LNCaP clone FGC (cell line): ENCODE data around the gene ERBB2.

Experiments
- DNase-seq: peaks from one replicate; pipeline ENCODE4 v3.0.0-alpha.2; 2011; ENCODE audit warnings: low read depth
- H3K4me3 ChIP-seq: 2 replicates; pipeline ENCODE4 v1.5.1; 2011; ENCODE audit warnings: mild to moderate bottlenecking, low read depth, low read length, control low read depth
- TF ChIP-seq, protein P1 (sequence below): IDR thresholded peaks from 2 replicates; pipeline ENCODE4 v1.5.1; 2012; ENCODE audit warnings: mild to moderate bottlenecking; ENCODE audit not compliant: control insufficient read depth, insufficient read depth; ENCODE audit errors: extremely low read depth

The ERBB2 gene

GRCh38 chr17:39655105-39655504 is 44.8 kb upstream of the ERBB2 start:
- DNase-seq = no peak
- H3K4me3 ChIP-seq = no peak overlapping the region
- TF ChIP-seq, protein P1, sequence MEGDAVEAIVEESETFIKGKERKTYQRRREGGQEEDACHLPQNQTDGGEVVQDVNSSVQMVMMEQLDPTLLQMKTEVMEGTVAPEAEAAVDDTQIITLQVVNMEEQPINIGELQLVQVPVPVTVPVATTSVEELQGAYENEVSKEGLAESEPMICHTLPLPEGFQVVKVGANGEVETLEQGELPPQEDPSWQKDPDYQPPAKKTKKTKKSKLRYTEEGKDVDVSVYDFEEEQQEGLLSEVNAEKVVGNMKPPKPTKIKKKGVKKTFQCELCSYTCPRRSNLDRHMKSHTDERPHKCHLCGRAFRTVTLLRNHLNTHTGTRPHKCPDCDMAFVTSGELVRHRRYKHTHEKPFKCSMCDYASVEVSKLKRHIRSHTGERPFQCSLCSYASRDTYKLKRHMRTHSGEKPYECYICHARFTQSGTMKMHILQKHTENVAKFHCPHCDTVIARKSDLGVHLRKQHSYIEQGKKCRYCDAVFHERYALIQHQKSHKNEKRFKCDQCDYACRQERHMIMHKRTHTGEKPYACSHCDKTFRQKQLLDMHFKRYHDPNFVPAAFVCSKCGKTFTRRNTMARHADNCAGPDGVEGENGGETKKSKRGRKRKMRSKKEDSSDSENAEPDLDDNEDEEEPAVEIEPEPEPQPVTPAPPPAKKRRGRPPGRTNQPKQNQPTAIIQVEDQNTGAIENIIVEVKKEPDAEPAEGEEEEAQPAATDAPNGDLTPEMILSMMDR = no peak

GRCh38 chr17:39658346-39658745 is 41.5 kb upstream of the ERBB2 start:
- no peak for DNase-seq
- TF ChIP-seq, protein P1 = no peak
- no peak overlapping the region for H3K4me3 ChIP-seq

- no peak for DNase-seq
- TF ChIP-seq, protein P1 = no peak
- no peak overlapping the region for H3K4me3 ChIP-seq
Measured at GRCh38 chr17:39658760-39659159, 41.1 kb upstream of the ERBB2 start.

GRCh38 chr17:39659279-39660010 is 40.4 kb upstream of the ERBB2 start:
- H3K4me3 ChIP-seq = no peak overlapping the region
- DNase-seq = no peak
- TF ChIP-seq, protein P1 = no peak

DNA sequence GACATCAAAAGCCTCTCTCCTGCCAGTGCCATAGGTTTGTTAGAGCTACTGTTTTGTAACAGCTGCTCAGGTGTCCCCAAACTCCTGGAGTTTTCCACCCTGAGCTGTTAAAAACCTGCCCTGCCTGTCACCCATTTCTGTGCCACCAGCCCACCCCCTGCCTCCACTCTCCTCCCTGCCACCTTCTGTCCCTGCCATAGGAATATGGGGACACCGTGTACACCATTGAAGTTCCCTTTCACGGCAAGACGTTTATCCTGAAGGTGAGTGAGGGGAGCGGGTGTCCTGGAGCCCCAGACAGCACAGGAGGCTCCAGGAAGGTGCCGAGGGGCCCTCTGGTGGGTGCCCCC is 39.9 kb upstream of the ERBB2 start:
- TF ChIP-seq, protein P1 = no peak
- H3K4me3 ChIP-seq = no peak overlapping the region
- no peak for DNase-seq

DNA sequence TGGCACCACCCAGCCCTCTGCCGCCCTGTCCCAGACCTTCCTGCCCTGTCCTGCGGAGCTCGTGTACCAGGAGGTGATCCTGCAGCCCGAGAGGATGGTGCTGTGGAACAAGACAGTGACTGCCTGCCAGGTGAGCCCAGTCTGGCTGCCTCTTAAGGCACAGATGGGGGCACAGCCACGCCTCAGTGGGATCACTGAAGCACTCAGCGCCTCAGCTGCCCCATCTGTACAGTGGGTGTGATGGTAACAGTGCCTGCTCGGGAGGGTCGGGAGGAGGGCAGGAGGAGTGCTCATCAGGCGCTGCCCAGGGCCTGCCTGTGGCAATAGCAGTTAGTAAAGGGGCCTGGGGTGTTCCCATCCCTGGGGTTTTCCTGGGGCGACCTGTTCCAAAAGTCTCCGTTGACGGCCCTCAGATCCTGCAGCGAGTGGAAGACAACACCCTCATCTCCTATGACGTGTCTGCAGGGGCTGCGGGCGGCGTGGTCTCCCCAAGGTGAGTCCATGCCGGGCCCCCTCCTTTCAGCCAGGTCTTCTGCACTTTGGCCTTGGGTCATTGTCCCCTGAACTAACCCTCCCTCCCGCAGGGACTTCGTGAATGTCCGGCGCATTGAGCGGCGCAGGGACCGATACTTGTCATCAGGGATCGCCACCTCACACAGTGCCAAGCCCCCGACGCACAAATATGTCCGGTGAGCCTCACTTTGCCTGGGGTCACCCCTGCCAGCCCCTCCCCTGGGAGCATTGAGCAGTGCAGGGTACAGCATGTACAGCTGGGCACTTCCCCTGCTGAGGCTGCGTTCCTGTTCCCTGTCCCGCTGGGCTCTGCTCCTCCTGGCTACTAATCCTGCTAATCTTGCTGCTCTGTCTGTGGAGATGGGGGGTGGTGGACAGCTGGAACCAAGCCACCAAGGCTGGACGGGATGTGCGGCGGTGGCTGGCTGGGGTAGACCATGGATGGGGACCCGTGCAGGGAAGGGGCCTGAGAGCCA is 39.2 kb upstream of the ERBB2 start:
- H3K4me3 ChIP-seq = no peak overlapping the region
- no peak for DNase-seq
- TF ChIP-seq, protein P1 = no peak
